NCI-H748 (cell line): ENCODE measurements around the gene PLA2G4E.
A peak's percentile ranks its signal among the peaks of the same experiment; 100 is the strongest.

Experiments
- DNase-seq: peaks from one replicate; lab custom pipeline; 2025; ENCODE audit not compliant: unreplicated experiment; lab: John Stamatoyannopoulos, UW

The PLA2G4E gene

DNA sequence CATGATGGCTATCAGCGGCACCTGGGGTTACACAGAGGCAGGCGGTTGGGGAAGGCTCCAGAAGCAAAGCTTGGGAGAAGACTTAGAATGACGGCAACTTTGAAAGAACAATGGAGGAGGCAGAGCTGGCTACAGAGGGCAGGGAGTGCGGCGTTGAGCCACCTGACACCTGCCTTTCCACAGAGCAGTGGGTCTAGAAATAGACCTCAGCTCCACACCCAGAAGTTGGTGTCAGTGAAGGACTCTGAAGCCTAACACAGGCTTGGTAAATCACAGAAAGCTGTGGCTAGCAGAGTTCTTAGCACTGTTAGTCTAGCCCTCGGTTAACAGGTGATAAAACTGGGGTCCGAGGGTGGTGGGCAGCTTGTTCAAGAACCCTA, 25.4 kb downstream of the PLA2G4E start:
- no peak for DNase-seq

GRCh38 chr15:41994772-41995475, 25.9 kb downstream of the PLA2G4E start:
- DNase-seq = no peak

DNA sequence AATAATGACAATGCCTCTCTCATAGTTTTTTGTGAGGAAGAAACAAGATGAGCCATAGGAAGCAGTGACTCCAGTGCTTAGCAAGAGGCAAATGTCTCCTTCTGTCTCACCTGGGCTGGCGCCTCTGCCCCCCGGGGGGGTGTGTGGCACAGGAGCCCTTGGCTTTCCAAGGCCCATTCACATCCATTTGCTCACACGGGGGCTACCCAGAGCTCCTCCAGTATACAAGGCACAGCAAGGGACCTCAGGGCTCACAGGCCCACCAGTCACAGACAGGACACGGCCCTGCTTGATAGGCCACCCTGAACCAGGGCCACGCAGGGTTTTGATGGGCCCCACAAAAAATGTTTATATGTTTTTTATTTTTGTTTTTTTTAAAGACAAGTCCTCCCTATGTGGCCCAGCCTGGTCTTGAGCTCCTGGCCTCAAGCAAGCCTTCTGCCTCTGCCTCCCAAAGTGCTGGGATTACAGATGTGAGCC, 26.6 kb downstream of the PLA2G4E start:
- DNase-seq = no peak

DNA sequence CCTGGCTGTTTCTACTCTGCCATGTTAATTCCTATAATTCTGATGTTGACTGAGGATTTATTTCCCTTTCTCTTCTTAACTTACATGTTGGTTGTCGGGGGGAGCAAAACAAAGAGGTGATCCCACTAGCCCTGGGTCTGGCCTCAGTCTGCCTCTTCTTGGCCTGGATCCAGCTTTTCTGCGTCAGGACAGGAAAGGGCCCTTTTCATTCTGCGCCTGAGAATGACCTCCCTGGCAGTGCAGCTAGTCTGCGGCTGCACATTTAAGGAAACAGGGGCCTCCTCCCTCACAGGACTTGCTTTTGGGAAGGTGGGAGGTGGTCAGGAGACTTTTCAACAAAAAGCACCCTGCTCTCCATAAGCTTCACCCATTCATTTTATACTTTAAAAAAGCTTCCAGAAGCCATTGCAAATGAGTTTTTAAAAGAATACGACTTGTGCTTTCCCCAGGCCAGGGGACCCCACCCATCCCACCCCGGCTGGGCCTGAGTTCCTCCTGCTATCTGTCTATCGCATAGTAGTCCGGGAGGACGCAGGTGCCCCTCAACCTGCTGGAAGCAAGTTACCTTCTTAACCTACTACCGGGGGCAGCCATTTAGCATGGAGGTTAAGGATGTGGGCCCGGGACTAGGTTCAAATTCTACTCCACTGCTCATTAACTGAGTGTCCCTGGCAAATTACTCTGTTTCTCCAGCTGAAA, 27.2 kb downstream of the PLA2G4E start:
- DNase-seq = no peak

DNA sequence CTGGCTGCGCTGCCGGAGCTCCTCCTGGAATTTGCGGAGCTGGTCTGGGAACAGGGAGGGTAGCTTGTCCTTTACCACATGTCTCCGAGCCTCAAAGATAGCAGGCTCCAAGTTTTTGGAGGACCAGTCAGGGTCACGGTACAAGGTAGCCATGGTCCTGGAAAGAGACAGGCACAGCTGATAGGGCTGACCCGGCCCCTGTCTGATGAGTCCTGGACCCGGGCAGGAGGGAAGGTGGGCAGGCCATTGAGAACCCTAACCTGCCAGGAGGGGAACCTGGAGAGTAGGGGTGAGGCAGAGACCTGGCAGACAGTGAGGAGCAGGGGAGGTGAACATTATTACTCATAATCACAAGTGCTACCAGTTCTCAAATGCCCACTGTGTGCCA, 28.0 kb downstream of the PLA2G4E start:
- DNase-seq = no peak

DNA sequence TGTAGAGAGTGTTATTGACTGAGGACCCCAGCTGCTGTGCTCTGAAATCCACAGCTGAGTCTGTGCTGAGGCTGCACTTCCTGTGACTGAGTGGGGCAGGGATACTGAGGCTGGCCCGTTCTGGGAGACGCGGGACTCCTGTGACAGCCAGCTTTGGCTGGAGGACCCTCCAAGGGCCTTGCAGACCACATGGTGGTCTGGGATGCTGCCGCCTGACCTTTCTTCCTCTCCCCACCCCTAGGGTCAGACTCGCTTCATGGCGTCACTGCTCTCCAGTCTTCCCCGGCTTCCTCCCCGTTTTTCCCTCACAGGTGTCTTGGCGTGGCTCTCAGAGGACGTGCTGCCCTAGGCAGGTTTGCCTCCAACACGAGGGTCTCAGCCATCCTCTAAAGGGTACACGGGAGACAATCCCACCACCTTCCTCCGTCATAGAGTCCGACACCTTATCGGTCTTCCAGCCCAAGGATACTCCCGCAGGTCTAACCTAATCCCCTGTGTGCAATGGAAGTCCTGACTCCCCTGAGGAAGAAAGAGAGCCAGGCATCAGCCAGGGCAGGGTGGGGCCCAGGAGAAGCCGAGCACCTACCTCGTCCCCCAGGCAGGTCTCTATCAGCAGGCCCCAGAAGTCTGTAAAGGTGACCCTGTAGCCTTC, 28.6 kb downstream of the PLA2G4E start:
- DNase-seq = no peak

DNA sequence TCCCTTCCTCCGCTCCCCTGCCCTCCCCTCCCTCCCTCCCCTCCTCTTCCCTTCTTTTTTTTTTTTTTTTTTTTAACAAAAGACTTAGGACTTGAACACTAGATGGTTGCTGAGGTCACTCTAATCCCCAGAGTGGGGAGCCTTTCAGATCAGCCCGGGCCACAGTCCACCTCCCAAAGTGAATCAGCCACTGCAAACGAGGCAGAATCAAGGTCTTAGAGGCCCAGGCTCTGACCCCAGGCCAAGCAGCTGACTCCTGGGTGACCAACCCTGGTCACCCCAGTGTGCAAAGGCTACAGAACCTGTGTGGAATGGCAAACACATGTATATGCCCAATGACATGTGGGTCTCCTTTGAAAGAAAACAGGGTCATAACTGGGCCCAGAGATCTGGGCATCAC, 30.2 kb downstream of the PLA2G4E start:
- no peak for DNase-seq

DNA sequence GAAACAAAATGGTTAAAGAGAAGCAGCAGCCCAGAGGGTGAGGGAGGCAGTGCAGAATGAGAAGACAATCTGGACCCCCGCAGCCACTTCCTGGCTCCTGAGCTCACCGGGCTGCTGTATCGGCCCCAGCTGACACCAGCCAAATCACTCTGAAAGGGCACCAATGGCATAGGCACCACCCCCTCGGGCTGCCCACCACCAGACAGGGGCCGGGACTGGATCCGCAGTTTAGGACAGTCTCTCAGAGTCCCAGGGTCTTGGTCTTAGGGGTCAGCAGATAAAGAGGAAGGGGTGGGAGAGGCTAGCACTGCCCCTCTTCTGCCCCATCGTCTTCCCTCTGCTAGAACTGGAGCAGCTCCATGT, 30.6 kb downstream of the PLA2G4E start:
- no peak for DNase-seq

DNA sequence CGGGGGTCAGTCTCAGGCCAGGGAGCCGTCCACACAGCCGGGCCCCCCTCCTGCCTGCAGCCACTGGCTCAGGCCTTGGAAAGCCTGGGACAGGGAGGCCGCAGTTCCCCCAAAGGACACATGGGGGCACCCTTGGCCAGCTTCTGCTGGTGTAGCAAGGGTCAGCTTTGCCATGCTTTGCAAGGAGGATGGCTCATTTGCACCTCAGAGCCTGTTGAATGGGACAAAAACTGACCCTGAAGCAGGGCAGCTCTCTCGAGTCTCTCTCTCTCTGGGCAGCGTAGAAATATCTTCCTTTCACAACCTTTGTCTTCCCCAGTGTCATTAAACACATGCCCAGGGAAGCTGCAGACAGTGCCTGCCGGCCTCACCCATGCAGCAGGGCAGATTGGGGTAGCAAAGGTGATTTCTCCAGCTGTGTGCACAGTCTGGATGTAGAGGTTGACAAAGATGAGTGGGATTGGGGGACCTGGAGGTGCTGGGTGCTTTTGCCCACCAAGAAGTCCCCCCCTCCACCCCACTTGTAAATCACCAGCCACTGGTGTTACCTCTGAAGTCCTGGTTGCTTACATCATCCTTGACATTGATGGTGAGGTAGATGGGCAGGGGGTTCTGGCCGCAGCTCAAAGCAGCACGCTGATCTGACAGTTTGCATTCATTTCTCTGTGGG, 31.1 kb downstream of the PLA2G4E start:
- peak; percentile 54 for DNase-seq

GRCh38 chr15:41988896-41989572, 31.8 kb downstream of the PLA2G4E start:
- DNase-seq = no peak

DNA sequence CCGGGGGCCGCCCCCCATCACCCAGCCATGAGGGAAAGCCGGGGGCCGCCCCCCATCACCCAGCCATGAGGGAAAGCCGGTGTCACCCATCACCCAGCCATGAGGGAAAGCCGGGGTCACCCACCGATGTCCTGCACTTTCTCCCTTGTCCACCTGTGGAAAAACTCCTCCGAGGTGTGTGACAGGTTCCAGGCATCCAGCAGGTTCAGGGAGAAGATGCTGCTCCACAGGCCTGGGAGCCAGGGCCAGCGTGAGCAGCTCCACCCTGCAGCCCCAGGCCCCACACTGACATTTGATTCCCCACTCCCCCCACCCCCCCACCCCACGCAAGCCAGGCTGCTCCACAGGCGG, 32.9 kb downstream of the PLA2G4E start:
- no peak for DNase-seq

DNA sequence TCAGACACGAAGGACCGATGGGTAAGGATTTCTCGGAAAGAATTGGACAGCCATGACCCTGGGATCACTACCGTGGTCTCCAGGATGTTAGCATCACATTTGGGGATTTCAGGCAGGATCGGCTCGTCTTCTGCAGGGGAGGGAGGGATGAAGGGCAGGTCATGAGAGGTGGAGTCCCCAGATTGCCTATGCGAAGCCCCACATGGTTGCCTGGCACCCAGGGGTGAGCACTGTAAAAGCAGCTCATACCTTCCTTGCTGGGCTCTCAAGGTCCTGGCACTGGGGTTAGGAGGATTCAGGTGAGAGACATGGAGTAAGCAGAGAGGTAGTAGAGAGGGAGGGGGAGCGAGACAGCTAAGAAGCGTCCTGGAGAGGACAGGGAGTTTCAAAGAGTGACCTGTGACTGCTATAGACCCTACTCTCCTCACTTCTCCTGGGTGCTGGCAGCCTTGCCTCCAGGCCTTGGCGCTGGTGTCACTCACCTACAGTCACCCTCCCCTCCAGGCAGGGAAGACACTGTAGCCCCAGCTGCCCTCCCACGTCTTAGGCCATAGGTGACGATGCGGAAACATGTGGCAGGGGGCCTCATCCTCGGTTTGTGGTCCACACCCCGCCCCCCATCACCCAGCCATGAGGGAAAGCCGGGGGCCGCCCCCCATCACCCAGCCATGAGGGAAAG, 33.5 kb downstream of the PLA2G4E start:
- DNase-seq = no peak

GRCh38 chr15:41985236-41986160, 35.3 kb downstream of the PLA2G4E start:
- no peak for DNase-seq

DNA sequence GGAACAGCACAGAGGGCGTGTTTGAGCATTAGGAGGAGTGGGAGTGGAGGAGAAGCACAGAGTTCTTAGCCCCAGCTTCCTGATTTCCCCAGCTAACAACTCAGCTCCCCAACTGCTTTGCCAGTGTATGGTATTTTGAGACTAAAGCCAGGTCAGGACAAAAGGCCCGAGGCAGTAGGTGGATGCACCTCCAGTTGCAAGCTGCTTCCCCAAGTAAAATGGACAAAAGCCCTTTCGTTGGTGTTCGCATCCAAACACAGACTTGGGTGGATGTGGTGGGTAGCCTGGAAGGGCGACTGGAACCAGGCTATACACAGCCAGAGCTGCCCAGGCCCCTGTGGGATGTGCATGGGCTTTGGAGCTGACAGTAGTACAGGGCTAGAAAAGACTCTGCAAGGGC, 36.2 kb downstream of the PLA2G4E start:
- no peak for DNase-seq

- DNase-seq = no peak
Observed at GRCh38 chr15:41983621-41984571, 36.9 kb downstream of the PLA2G4E start.

- DNase-seq = no peak
Observed at GRCh38 chr15:41983221-41983620, 37.6 kb downstream of the PLA2G4E start.

DNA sequence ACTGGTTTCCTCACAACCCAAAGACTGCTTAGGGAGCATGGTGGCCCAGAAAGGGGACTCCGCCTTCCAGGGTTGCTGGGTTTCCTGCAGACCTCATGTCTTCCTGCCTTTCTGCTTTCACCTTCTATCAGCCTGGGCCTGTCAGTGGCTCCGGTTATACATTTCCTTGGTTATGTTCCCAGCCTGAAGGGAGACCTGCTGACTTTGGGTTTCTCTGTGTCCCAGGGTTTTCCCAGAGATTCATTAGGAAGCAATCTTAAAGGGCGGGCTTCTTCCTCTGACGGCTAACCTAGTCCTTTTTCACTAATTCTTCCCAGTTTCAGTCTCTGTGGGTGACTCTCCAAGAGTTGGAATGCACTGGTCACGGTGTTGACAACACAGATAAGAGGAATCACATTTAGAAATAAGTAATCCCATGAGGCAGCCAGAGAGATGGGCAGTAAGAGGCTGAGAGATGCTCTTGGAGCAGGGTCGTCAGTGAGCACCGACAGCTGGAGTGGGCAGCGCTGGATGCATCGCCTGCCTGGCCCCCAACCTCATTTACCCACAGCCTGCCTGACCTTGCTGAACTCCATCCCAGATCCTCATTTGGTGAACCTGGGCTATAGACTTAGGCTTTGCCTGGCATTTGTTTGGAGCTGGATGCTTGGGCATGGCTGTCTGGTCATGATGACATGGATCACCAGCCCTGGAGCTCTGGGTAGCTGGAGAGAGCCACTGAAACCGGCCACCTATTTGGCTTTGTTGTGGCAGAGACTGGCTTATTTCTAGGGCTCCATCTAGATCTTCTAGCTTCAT, 38.5 kb downstream of the PLA2G4E start:
- no peak for DNase-seq
